HG02763 (cell line): Measurements from ENCODE around the gene SLC5A9.
"Not testable (repeated sequence)": the region's sequence is repeated elsewhere in the genome, so short reads cannot be mapped to it uniquely, and the experiment has no call there.

Experiments
- ATAC-seq: cut with Tn5 transposase; IDR thresholded peaks from one replicate; pipeline ENCODE4 v1.9.1; 2021; ENCODE audit warnings: mild to moderate bottlenecking, moderate library complexity; ENCODE audit not compliant: unreplicated experiment

The SLC5A9 gene

GRCh38 chr1:48213462-48213861 lies 9.1 kb upstream of the SLC5A9 start:
- not testable (repeated sequence) for ATAC-seq

GRCh38 chr1:48214366-48214765 lies 8.2 kb upstream of the SLC5A9 start:
- not testable (repeated sequence) for ATAC-seq

DNA sequence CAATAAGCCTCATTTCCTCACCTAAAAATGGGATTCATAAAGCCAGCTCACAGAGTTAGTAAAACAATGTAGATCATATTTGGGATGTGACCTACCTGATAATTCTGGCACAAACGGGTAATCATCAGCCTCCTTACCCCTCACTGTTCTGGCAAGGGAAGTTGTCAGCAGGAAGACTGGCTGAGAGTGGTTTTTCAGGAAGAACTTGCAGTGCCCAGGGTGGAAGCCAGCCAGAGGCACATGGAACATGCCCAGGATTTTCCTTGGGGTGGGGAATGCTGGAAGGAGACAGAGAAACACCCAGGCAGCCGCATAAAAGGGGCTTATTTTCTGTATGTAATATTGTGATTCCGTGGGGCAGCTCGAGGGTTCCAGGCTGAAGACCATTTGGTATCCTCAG lies 7.7 kb upstream of the SLC5A9 start:
- no peak for ATAC-seq

DNA sequence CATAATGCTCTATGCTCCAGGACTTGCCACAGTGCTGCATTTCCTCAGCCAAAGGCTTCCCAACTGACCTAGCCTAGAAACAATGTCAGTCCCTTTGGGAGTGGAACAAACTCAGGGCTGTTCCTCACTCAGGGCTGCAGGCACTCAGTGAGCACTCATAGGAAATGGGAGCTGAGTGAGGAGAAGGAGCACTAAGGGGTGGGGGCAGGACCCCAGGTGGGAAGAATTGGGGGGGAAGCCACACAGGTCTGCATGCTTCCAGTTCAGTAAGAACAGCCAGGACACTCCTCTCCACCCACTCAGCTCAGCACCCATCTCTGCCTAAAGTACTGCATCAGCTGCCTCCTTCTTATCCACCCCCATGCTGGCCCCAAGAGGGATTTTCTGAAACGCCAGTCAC lies 7.3 kb upstream of the SLC5A9 start:
- ATAC-seq: no peak

DNA sequence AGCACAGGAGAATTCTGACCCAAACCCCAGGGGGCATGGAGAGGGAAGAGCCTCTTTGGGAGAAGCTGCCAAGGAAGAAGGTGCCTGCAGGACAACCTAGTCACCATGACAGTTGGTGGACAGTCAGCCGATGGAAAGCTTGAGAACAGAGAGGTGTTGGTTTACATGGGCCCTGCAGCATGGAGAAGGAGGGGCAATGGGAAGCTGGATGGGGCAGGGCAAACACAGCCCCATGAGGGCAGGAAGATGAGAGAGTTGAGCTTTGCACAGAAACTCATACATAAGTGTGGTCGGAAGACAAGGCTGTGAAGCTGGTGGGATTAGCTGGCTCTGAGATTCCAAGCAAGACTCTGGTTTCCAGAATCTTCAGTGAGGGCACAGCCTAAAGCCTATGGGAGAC lies 6.6 kb upstream of the SLC5A9 start:
- ATAC-seq: no peak

GRCh38 chr1:48216313-48216712 lies 6.2 kb upstream of the SLC5A9 start:
- ATAC-seq: no peak

DNA sequence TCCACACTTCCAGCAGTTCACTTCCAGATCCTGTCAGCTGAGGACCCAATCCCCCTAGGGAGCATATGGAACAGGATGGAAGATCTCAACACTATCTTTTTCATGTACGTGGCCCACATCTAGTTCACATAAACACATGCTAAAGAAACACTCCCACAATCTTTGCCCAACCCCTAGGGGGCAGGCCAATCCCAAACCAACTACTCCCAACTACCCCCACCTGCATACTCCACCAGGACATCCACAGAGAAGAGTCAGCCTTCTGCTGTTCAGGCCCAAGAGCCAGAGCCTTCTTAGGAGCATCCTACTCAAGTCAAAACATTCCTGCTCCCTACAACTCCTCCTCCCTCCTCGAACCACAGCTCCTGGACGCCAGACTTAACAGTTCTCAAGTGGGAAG lies 5.6 kb upstream of the SLC5A9 start:
- ATAC-seq: no peak

DNA sequence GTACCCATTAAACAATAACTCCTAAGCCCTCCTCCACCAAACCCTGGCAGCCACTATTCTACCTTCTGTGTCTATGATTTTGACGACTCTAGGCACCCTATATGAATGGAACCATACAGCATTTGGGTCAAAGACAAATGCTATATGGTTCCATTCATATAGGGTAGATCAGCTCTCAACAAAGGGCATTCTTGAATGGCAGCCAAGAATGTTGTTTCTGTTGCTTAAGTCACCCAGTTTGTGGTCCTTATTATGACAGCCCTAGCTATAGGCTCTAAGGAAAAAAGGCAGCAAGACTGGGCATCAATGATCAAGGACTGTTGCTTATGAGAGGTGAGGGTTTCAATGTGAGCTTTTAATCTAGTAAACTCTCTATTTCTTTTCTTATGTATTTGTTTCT lies 4.7 kb upstream of the SLC5A9 start:
- ATAC-seq: no peak

- ATAC-seq: no peak
Observed at GRCh38 chr1:48219803-48220202, 2.7 kb upstream of the SLC5A9 start.

GRCh38 chr1:48221122-48221521 lies 1.4 kb upstream of the SLC5A9 start:
- ATAC-seq: no peak

DNA sequence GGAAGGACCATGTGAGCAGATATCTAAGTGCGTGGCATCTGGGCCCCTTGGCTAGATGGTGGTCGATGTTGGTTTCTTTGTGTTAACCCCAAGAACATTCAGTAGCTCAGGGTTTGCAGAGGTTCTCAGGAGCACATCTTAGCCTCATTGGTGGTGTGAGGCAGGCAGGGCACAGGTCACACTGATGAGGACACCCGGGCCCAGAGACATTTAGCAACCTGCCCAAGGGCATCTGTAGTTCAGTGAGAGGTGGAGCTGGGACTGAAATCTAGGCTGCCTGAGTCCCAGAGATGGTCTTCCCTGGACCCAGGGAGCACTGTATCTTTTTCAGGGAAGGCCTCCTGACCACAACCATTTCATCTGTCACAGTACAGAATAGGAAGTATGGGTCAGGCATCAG lies 859 bp upstream of the SLC5A9 start:
- ATAC-seq: no peak

GRCh38 chr1:48223366-48224240 lies 1.1 kb downstream of the SLC5A9 start:
- no peak for ATAC-seq

DNA sequence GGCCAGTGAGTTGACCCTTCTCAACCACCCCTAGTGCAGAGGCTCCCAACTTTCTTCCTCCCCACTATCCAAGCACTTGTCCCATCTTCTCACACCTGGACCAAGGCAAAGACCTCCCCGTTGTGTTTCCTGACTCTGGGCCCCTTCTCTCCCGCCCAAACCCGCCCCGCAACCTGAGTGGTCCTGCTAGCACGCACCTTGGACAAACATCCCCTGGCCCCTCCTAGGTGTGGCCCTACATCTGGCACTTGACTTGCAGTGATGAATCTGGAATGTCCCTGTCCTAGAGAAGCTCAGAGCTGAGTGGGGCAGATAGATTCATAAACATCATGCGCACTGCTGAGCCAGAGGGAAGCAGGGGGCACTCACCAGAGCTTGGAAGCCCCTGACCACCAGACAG lies 2.3 kb downstream of the SLC5A9 start:
- no peak for ATAC-seq

GRCh38 chr1:48225579-48225978 lies 3.1 kb downstream of the SLC5A9 start:
- ATAC-seq: no peak

DNA sequence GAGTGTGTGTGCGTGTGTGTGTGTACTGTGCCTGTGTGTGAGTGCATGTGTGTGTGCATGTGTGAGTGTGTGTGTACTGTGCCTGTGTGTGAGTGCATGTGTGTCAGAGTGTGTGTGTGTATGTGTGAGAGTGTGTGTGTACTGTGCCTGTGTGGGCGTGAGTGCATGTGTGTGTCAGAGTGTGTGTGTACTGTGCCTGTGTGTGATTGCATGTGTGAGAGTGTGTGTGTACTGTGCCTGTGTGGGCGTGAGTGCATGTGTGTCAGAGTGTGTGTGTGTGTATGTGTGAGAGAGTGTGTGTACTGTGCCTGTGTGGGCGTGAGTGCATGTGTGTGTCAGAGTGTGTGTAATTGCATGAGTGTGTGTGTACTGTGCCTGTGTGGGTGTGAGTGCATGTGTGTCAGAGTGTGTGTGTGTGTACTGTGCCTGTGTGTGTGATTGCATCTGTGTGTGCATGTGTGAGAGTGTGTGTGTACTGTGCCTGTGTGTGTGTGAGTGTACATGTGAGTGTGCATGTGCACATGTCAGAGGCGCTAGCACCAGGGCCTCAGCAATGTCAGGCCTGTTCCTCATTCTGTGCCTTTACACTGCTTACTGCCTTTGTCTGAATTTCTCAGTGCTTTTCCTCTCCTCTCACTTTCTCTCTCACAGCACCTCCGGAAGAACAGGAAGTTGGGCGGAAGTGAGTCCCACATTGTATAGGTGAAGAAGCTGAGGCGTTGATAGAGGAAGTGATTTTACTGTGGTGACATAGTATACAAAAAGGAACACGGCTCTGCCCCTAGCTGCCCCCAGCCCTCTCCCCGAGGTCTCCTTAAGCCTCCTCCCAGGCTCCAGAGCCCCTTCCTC lies 4.9 kb downstream of the SLC5A9 start:
- ATAC-seq: no peak

DNA sequence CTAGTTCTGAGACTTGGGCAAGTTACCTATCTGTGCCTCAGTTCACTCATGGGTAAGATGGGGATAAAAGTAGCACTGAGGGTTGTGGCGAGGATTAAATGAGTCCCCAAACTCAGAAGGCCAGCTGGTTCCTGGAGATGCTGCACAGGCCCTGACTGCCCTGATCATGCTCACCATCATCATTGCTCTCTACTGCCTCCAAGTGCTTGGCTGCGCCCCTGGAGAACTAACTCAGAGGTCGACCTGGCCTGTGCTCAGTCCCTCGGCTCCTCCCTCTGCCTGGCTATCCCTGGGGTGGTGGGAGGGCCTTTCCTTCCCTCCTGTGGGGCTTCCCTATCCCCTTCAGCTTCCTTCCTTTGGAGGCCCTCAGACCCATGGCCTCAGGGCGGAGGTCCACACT lies 5.6 kb downstream of the SLC5A9 start:
- ATAC-seq: no peak

- ATAC-seq: no peak
Observed at GRCh38 chr1:48229317-48229716, 6.8 kb downstream of the SLC5A9 start.

GRCh38 chr1:48230236-48230635 lies 7.7 kb downstream of the SLC5A9 start:
- ATAC-seq: no peak

GRCh38 chr1:48232722-48233121 lies 10.2 kb downstream of the SLC5A9 start:
- ATAC-seq: no peak

DNA sequence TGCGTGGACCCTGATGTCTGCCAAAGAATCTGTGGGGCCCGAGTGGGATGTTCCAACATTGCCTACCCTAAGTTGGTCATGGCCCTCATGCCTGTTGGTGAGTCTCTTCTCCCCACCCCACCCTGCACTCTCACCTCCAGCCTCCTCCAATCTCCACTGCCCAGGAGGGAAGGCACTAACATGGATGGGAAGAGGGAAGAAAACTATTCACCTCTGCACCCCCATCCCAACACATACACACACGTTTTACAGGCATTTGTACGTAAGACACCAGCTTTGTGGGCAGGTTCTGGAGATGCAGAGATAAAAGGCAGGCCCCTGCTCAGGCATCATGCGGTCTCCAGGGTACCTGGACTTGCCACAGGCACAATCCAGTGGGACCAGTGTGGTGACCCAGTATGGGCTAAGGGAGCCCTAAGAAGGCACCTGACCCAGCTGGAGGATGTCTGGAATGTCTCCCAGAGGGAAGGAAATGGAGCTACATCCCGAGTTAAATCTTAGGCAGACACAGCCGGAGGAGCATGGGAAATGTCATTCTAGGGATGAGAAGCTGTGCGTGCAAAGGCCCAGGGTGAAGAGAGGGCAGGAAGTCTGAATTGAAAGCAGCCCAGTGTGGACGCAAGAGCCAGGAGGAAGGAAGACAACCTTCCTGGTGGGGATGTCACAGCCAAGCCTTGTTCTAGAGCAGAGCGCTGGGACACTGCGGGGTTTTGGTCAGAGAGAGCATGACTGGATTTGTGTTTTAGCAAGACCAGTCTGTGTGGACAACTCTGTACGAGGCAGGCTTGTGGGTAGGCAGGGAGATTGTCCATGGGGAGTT lies 11.4 kb downstream of the SLC5A9 start:
- no peak for ATAC-seq

DNA sequence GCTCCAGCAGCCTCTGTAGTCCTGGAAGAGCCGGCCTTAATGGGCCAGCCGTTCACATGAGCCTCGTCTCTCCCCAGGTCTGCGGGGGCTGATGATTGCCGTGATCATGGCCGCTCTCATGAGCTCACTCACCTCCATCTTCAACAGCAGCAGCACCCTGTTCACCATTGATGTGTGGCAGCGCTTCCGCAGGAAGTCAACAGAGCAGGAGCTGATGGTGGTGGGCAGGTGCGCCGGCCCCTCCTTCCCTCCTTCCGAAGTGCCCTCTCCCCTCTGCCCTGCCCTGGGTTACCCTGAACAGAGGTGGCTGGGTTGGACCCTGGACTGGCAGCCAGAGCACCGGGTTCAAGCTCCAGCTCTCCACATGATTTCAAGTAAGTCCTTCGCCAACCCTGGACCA lies 13.1 kb downstream of the SLC5A9 start:
- no peak for ATAC-seq
